SJCRH30 (cell line): ENCODE measurements around the gene TMEM273. TPM values are rescaled to one million over a fixed set of nuclear protein-coding genes. Genes with fewer than 3 reads are reported as not detected.
"Not testable (repeated sequence)": the region's sequence is repeated elsewhere in the genome, so short reads cannot be mapped to it uniquely, and the experiment has no call there.

Experiments used
- DNase-seq, 2 experiments: peaks; one replicate each; pipeline ENCODE4 v3.0.0-alpha.2; 2015 to 2020
- H3K27ac ChIP-seq: fragments of 250-450 bp; sonication (Bioruptor Pico); 2 replicates; pipeline ENCODE4 v1.5.1; 2020; ENCODE audit warnings: mild to moderate bottlenecking, moderate library complexity
- H3K27me3 ChIP-seq: fragments of 250-450 bp; sonication (Bioruptor Pico); 2 replicates; pipeline ENCODE4 v1.5.1; 2020; ENCODE audit warnings: mild to moderate bottlenecking, moderate library complexity
- H3K36me3 ChIP-seq: fragments of 250-450 bp; sonication (Bioruptor Pico); 2 replicates; pipeline ENCODE4 v1.5.1; 2020; ENCODE audit warnings: mild to moderate bottlenecking, moderate library complexity
- H3K4me1 ChIP-seq: fragments of 250-450 bp; sonication (Bioruptor Pico); 2 replicates; pipeline ENCODE4 v1.5.1; 2020; ENCODE audit warnings: mild to moderate bottlenecking, moderate library complexity
- H3K4me3 ChIP-seq: fragments of 250-450 bp; sonication (Bioruptor Pico); 2 replicates; pipeline ENCODE4 v1.5.1; 2020; ENCODE audit warnings: mild to moderate bottlenecking, moderate library complexity
- H3K9me3 ChIP-seq: fragments of 250-450 bp; sonication (Bioruptor Pico); replicated peaks from 2 replicates; pipeline ENCODE4 v1.5.1; 2020; ENCODE audit warnings: mild to moderate bottlenecking, moderate library complexity
- total RNA-seq: library from RNA; depleted of rRNA; stranded (reverse); fragments of >200 nt; shearing (Covaris generic); gene quantifications from 2 replicates; pipeline ENCODE4 v1.2.3, GENCODE V29; 2014

Gene TMEM273
- total RNA-seq, 1 experiment from 2014 or later = 2.5 TPM

DNA sequence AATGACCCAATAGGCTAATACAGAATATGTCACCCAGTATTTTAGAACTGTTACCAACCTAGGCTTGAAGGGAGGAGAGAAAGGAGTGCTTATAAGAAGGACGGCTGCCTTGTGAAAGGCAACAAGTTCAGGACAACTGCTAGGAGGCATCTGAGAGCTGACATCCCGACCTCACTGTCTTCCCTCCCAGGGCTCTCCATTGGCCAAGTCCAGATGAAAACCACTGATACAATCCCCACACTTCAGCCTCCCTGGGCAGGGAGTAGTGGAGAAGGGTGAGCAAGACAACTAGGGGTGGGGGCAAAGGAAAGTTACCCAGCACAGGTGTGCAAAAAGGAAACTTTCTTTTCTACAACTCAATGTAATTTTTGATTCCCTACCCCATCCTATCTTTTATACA, 29.5 kb upstream of the TMEM273 start:
- no peaks in the 10 kb centered on the region for H3K27me3 ChIP-seq
- DNase-seq = no peak
- no peaks in the 10 kb centered on the region for H3K36me3 ChIP-seq
- no peaks in the 10 kb centered on the region for H3K9me3 ChIP-seq
- no peaks in the 10 kb centered on the region for H3K4me1 ChIP-seq
- H3K4me3 ChIP-seq = no peak overlapping the region
- no peak overlapping the region for H3K27ac ChIP-seq

DNA sequence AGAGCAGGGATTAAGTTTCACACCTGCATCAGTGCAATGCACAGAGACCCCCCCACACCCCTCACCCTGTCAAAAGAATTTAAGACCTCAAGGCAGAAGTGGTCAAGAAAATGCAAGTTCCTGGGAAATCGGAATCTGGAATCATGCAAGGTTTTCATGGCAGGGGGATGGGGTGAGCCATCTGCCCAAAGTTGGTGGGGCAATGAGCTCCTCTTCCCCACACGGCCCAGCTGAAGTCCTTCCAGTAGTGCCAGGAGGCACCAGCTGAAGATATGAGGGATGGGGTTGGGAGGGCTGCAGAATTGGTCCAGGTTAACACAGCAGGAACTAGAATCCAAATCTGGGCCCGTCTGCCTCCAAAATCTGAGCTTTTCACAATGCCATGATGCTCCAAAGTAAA, 25.0 kb upstream of the TMEM273 start:
- peaks cover under 1% of the 10 kb centered on the region; the same call in 1 of the 2 replicates for H3K4me1 ChIP-seq
- H3K9me3 ChIP-seq = no peaks in the 10 kb centered on the region
- H3K27me3 ChIP-seq = no peaks in the 10 kb centered on the region
- H3K36me3 ChIP-seq = no peaks in the 10 kb centered on the region
- no peak for DNase-seq
- no peak overlapping the region for H3K27ac ChIP-seq
- H3K4me3 ChIP-seq = no peak overlapping the region

DNA sequence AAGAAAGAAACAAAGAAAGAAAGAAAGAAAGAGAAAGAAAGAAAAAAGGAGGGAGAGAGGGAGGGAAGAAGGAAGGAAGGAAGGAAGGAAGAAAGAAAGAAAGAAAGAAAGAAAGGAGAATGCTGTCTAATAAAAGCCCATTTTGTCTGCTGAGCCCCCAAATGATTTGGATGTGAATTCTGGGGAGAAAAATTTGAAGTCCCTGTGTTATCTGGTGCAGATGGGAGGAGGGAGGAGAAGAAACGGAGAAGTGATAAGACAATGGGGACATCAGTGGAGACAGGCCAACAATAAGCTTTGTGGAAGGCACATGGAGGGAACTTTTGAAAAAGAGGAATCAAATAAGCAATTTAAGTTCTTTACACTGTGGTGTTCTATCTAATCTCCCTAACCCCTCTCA, 24.6 kb upstream of the TMEM273 start:
- Histone ChIP-seq H3K4me1 (peaks cover 4% of the 10 kb centered on the region; the same call in 1 of the 2 replicates), H3K36me3 (no peaks in the 10 kb centered on the region), H3K27ac (no peak overlapping the region), H3K4me3 (no peak overlapping the region), H3K9me3 (no peaks in the 10 kb centered on the region), H3K27me3 (no peaks in the 10 kb centered on the region)
- no peak for DNase-seq

DNA sequence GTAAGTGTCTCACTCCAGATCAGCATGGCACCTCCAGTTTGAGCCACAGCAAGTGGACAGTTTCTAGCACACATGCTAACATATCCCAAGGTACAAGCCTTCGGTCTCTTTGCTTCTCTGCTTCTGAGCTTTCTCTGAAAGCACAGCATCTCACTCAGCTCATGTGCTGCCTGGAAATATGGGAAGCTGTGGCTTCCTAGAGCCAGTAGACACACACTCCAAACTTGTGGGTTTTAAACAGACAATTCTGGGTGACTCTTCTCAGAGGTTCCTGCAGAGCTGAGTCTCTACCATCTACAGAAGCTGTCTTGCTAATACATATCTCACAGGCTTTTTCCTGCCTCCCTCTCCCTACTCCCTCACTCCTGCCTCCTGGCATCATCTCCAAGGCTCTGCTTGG, 23.9 kb upstream of the TMEM273 start:
- Histone ChIP-seq H3K4me3 (no peak overlapping the region), H3K36me3 (no peaks in the 10 kb centered on the region), H3K4me1 (peaks cover 4% of the 10 kb centered on the region; the same call in 1 of the 2 replicates), H3K27ac (no peak overlapping the region), H3K9me3 (no peaks in the 10 kb centered on the region), H3K27me3 (no peaks in the 10 kb centered on the region)
- no peak for DNase-seq

DNA sequence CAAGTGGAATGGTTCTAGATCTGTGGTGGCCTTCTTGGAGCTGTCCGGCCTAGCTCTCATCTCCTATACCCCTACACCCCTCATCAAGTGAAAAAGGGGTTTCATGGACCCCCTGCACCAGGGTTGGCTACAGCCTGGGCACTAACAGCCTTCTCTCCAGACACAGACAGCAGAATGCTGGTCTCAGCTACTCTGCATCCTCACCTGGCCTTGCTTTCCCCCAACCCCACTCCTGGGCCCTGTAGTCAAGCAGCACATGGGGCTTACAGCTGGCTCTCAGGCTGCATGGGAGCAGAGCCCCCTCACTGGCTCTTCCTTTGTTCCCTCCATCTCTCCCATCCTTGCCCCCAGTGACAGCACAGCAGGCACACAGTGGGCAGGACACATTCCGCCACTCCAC, 20.8 kb upstream of the TMEM273 start:
- peaks cover 19% of the 10 kb centered on the region for H3K4me1 ChIP-seq
- DNase-seq = no peak
- no peak overlapping the region for H3K4me3 ChIP-seq
- H3K27ac ChIP-seq = no peak overlapping the region
- H3K9me3 ChIP-seq = no peaks in the 10 kb centered on the region
- no peaks in the 10 kb centered on the region for H3K36me3 ChIP-seq
- H3K27me3 ChIP-seq = no peaks in the 10 kb centered on the region

DNA sequence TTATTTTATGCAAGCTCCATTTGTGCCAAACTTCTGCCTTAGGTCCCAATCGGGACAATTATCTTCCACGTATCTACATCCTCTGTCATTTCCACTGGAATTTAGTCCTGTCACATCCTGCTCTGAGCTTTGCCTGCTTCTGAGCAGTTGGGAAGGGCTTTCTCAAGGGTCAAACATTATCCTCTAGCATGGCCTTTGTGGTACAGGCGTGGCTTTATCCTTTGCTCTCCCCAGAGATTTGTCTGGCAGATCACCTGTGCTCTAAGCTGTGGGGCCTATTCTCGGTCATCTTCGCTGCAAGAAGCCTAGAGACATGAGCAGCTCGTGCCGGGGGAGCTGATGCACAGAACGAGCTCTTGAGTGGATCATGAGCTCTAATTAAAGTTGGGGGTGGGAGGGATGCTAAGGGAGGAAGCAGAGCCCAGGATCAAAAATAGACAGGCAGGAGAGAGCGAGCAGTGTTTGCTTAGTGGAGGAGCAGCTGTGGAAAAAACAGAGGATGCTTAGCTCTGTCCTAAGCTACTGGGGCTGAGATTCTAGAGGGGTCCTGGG, 19.8 kb upstream of the TMEM273 start:
- peak; percentile 18 to 42 for DNase-seq
- H3K27me3 ChIP-seq = no peaks in the 10 kb centered on the region
- H3K4me1 ChIP-seq = peaks cover 19% of the 10 kb centered on the region
- H3K36me3 ChIP-seq = no peaks in the 10 kb centered on the region
- no peaks in the 10 kb centered on the region for H3K9me3 ChIP-seq
- H3K27ac ChIP-seq = no peak overlapping the region
- no peak overlapping the region for H3K4me3 ChIP-seq

DNA sequence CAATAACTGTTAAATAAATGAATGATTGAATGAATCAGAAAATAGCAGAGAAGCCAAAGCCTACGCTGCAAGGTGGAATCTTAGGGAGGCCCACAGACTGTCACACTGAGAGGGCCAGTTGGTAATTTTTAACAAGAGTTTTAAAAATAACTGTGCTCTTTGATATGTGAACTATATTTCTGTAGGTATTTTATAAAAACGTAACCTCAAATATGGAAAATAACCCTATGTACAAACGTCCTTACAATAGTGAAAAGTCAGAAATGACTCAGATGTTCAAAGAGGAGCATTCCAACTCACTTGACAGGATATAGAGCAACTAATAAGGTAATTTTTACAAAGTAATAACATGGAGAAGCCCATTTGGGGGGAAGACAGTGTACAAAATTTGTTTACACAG, 18.9 kb upstream of the TMEM273 start:
- no peaks in the 10 kb centered on the region for H3K36me3 ChIP-seq
- H3K27ac ChIP-seq = no peak overlapping the region
- H3K27me3 ChIP-seq = no peaks in the 10 kb centered on the region
- H3K9me3 ChIP-seq = no peaks in the 10 kb centered on the region
- no peak overlapping the region for H3K4me3 ChIP-seq
- peaks cover 19% of the 10 kb centered on the region for H3K4me1 ChIP-seq
- no peak for DNase-seq

DNA sequence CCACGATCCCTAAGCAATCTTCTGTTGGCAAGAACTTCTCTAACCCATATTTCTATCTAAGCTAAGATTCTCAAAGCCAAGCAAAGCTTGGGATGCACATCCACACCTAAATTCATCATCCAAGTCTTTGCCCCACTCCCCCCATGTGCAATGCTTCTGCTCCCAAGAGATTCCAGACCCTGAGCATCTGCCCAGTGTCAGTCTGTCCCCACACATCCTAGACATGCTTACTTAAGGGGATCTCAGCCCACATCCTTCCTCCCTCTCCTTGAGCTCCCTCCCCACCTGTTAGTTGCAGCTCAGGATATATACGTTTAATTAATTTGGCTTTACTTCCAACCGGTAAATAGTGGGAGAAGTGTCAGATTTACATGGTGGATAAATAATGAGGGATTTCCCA, 17.0 kb upstream of the TMEM273 start:
- Histone ChIP-seq H3K27ac (no peak overlapping the region), H3K9me3 (no peaks in the 10 kb centered on the region), H3K27me3 (no peaks in the 10 kb centered on the region), H3K4me3 (no peak overlapping the region), H3K36me3 (no peaks in the 10 kb centered on the region), H3K4me1 (peaks cover 19% of the 10 kb centered on the region)
- peak; percentile 17 to 54 for DNase-seq

DNA sequence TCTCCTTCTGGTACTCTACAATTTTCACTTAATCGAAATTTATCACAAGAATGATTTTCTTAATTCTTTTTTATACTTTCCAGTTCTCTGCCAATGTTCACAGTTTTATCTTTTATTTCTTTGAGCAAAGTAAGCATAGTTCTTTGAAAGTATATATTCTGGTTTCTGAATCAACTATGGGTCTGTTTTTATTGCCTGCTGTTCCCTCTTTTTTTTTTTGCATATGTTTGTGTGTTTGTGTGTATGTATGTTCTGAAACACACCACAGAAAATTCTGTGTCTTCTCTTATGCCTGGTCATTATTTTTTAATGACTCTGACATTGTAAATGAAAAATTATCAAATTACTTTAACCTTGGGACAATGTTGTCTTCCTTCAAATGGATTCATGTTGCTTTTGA, 15.9 kb upstream of the TMEM273 start:
- no peaks in the 10 kb centered on the region for H3K9me3 ChIP-seq
- H3K36me3 ChIP-seq = no peaks in the 10 kb centered on the region
- peaks cover 19% of the 10 kb centered on the region for H3K4me1 ChIP-seq
- H3K4me3 ChIP-seq = no peak overlapping the region
- H3K27me3 ChIP-seq = no peaks in the 10 kb centered on the region
- H3K27ac ChIP-seq = no peak overlapping the region
- DNase-seq = no peak

DNA sequence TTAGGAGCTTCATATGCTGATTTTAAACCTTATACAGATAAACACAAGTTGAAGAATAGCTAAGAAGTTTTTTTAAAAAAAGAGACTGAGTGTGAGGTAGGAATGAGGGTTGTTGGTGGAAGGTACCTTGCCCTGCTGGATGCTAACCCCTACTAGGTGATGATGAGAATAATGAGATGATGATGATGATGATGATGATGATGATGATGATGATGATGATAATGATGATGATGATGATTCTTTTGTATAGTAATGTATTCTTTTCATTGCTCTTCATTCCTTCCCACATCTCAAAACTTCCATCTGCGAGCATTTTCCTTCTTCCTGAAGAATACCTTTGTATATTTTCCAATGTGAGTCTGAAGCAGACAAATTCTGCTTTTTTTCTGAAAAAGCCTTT, 14.1 kb upstream of the TMEM273 start:
- no peaks in the 10 kb centered on the region for H3K27me3 ChIP-seq
- H3K4me1 ChIP-seq = peaks cover 15% of the 10 kb centered on the region
- H3K36me3 ChIP-seq = no peaks in the 10 kb centered on the region
- no peak overlapping the region for H3K27ac ChIP-seq
- H3K9me3 ChIP-seq = no peaks in the 10 kb centered on the region
- H3K4me3 ChIP-seq = no peak overlapping the region
- DNase-seq = no peak

DNA sequence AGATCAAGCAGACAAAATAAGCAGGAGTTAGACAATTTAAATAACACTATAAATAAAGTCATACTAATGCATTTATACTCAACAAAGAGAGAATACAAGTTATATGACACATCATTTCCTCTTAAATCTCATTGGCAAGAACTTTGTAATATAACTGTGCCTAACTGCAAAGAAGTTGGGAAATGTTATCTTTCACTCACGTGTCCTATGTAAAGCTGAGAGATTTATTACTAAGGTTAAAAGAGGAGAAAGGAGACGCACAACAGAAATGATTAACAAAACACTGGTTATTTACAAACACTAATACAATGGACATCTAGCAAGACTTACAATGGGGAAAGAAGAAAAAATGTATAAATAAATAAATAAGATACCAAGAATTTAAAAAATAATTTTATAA, 12.7 kb upstream of the TMEM273 start:
- no peaks in the 10 kb centered on the region for H3K27me3 ChIP-seq
- no peak overlapping the region for H3K27ac ChIP-seq
- no peaks in the 10 kb centered on the region for H3K36me3 ChIP-seq
- H3K9me3 ChIP-seq = no peaks in the 10 kb centered on the region
- peaks cover 11% of the 10 kb centered on the region for H3K4me1 ChIP-seq
- H3K4me3 ChIP-seq = no peak overlapping the region
- no peak for DNase-seq

DNA sequence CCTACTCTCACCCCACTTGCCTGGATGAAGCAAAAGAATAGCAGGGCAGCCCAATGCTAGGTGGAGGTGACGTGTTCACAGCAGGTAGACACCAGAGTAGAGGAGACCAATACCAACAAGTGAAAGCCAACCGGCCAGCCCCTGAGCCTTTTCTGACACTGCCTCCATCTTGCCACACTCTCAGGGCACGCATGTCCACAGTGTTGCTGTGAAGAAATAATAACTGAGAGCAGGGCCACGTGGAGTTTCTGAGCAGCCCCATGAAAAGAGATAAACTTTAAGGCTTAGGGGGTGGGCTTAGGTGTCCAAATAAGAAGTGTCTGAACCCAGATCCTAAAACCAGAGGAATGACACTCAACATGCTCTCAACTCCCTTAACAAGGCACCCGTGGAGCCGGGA, 9.0 kb upstream of the TMEM273 start:
- no peak overlapping the region for H3K4me3 ChIP-seq
- H3K36me3 ChIP-seq = no peaks in the 10 kb centered on the region
- no peaks in the 10 kb centered on the region for H3K9me3 ChIP-seq
- no peak overlapping the region for H3K27ac ChIP-seq
- DNase-seq = no peak
- no peaks in the 10 kb centered on the region for H3K27me3 ChIP-seq
- no peaks in the 10 kb centered on the region for H3K4me1 ChIP-seq

DNA sequence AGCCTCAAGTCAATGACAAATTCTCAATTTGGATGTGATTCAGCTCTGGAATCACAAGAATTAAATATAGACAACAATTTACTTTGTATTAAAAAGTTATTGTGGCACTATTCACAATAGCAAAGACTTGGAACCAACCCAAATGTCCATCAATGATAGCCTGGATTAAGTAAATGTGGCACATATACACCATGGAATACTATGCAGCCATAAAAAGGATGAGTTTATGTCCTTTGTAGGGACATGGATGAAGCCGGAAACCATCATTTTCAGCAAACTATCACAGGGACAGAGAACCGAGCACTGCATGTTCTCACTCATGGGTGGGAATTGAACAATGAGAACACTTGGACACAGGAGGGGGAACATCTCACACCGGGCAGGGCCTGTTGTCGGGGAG, 7.7 kb upstream of the TMEM273 start:
- H3K4me1 ChIP-seq, H3K4me3 ChIP-seq, H3K36me3 ChIP-seq, H3K9me3 ChIP-seq, H3K27ac ChIP-seq, DNase-seq, H3K27me3 ChIP-seq: not testable (repeated sequence)

DNA sequence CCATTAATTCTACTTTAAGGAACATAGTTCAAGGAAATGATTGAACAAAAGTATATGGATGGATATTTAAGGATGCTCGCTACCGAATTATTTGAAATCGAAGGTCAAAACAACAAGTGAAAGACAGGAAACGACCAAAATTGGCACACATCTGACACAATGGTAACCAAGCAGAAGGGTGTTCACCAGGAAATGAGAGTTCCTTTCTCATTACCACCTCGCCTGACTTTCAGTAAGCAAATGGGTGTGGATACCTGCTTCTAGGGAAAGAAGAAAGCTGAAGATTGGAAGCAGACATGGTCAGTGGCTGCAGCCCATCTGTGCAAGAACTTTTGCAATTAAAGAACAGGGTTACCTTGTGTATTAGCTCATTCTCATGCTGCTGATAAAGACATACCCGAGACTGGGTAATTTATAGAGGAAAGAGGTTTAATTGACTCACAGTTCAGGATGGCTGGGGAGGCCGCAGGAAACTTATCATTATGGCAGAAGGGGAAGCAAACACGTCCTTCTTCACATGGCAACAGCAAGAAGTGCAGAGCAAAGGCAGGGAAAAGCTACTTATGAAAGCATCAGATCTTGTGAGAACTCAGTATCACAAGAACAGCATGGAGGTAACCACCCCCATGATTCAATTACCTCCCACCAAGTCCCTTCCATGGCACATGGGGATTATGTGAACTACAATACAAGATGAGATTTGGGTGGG, 6.2 kb upstream of the TMEM273 start:
- no peaks in the 10 kb centered on the region for H3K9me3 ChIP-seq

DNA sequence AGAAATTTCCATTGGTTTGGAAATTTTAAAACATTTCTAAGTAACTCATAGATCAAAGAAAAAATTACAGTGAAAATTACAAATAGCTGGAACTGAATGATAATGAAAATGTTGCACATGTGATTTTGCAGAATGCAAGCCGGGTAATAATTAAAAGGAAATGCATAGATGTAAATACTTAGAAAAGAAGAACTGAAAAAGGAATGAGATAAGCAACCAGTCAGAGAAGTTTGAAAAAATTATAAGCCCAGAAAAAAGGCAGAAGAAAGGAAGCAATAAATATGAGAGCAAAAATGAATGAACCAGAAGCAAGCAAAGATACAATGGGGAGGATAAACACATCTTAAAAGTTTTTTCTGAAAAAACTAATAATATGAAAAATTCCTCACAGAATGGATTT, 3.2 kb upstream of the TMEM273 start:
- Histone ChIP-seq H3K9me3 (no peaks in the 10 kb centered on the region), H3K36me3 (no peaks in the 10 kb centered on the region), H3K4me1 (no peaks in the 10 kb centered on the region), H3K27ac (no peak overlapping the region), H3K27me3 (no peaks in the 10 kb centered on the region), H3K4me3 (no peak overlapping the region)
- DNase-seq = no peak

More for the DNA sequence above, 6.2 kb upstream of the TMEM273 start:
- Histone ChIP-seq H3K36me3 (no peaks in the 10 kb centered on the region), H3K27me3 (no peaks in the 10 kb centered on the region), H3K27ac (no peak overlapping the region), H3K4me3 (no peak overlapping the region), H3K4me1 (no peaks in the 10 kb centered on the region)
- DNase-seq = no peak

DNA sequence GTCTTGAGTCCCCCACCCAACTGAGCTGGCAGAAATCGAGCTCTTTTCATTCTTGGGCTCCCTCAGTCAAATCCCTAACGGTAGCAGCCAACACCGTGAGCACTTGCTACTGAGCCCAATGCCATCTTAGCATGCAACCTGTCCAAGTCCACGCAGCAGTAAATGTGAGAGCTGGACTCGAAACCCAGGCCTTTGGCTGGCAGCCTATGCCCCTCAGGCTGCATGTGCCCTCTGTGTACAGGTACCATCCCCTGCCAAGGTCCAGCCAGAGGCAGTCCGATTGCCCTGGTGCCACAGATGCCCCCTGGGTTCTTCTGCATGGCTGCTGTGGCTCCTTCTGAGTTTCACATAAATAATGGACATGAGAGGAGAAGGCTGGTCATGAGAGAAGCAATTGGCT, 1.2 kb upstream of the TMEM273 start:
- H3K9me3 ChIP-seq = no peaks in the 10 kb centered on the region
- no peaks in the 10 kb centered on the region for H3K4me1 ChIP-seq
- no peak overlapping the region for H3K27ac ChIP-seq
- no peak overlapping the region for H3K4me3 ChIP-seq
- DNase-seq = no peak
- H3K36me3 ChIP-seq = no peaks in the 10 kb centered on the region
- no peaks in the 10 kb centered on the region for H3K27me3 ChIP-seq
